ENCODE data around the gene SBK2. TPM values are rescaled to one million over a fixed set of nuclear protein-coding genes. Genes with fewer than 3 reads are reported as not detected.

SBK2 gene
- total and polyA plus RNA-seq, 8 donors, result 0.20 TPM; not detected in 7

GRCh38 chr19:55554302-55554701 lies 17.4 kb upstream of the SBK2 start:
- Histone ChIP-seq H3K36me3 (no peaks in the 10 kb centered on the region), H3K4me3 (no peak overlapping the region), H3K4me1 (peaks cover 0 to 4% of the 10 kb centered on the region in 2 donors), H3K27ac (no peak overlapping the region), H3K27me3 (peaks cover 0 to 12% of the 10 kb centered on the region in 2 donors), H3K9me3 (no peaks in the 10 kb centered on the region)
- intact Hi-C loops (cut with DNase I), result no loop called here
- ATAC-seq, result no peak
- DNase-seq, result no peak
- TF ChIP-seq CTCF (IDR thresholded peaks at IDR 0.05), result no peak

GRCh38 chr19:55553217-55554182 lies 16.6 kb upstream of the SBK2 start:
- no peak for ATAC-seq
- no peak overlapping the region for H3K27ac ChIP-seq
- no peak for TF ChIP-seq CTCF (IDR thresholded peaks at IDR 0.05)
- peaks cover 0 to 4% of the 10 kb centered on the region in 2 donors for H3K4me1 ChIP-seq
- H3K27me3 ChIP-seq, result peaks cover 0 to 18% of the 10 kb centered on the region in 2 donors
- H3K36me3 ChIP-seq, result no peaks in the 10 kb centered on the region
- no peak for DNase-seq
- no peak overlapping the region for H3K4me3 ChIP-seq
- intact Hi-C loops (cut with DNase I), result no loop called here
- H3K9me3 ChIP-seq, result no peaks in the 10 kb centered on the region

GRCh38 chr19:55552620-55553019 lies 15.7 kb upstream of the SBK2 start:
- ATAC-seq (no peak), DNase-seq (no peak)
- Histone ChIP-seq H3K36me3 (no peaks in the 10 kb centered on the region), H3K27me3 (peaks cover 0 to 20% of the 10 kb centered on the region in 2 donors), H3K9me3 (no peaks in the 10 kb centered on the region), H3K4me1 (peaks cover 0 to 7% of the 10 kb centered on the region in 2 donors), H3K27ac (no peak overlapping the region), H3K4me3 (no peak overlapping the region)
- intact Hi-C loops (cut with DNase I), result no loop called here
- TF ChIP-seq CTCF (IDR thresholded peaks at IDR 0.05), result no peak

- Histone ChIP-seq H3K27ac (no peak overlapping the region), H3K27me3 (peaks cover 0 to 24% of the 10 kb centered on the region in 2 donors), H3K4me3 (no peak overlapping the region), H3K9me3 (no peaks in the 10 kb centered on the region), H3K4me1 (peaks cover 0 to 12% of the 10 kb centered on the region in 2 donors), H3K36me3 (no peaks in the 10 kb centered on the region)
- no peak for ATAC-seq
- TF ChIP-seq CTCF (IDR thresholded peaks at IDR 0.05), result no peak
- intact Hi-C loops (cut with DNase I), result no loop called here
- no peak for DNase-seq
Observed at GRCh38 chr19:55552206-55552605, 15.3 kb upstream of the SBK2 start.

GRCh38 chr19:55550321-55550650 lies 13.4 kb upstream of the SBK2 start:
- no peak for ATAC-seq
- intact Hi-C loops (cut with DNase I), result no loop called here
- no peak for TF ChIP-seq CTCF (IDR thresholded peaks at IDR 0.05)
- no peak overlapping the region for H3K4me3 ChIP-seq
- peaks cover 0 to 37% of the 10 kb centered on the region in 2 donors for H3K27me3 ChIP-seq
- peaks cover 0 to 24% of the 10 kb centered on the region in 2 donors for H3K4me1 ChIP-seq
- no peaks in the 10 kb centered on the region for H3K9me3 ChIP-seq
- DNase-seq, result no peak
- no peak overlapping the region for H3K27ac ChIP-seq
- H3K36me3 ChIP-seq, result no peaks in the 10 kb centered on the region
